Measurements from ENCODE around the gene ZMIZ2. TPM values are rescaled to one million over a fixed set of nuclear protein-coding genes. Genes with fewer than 3 reads are reported as not detected.

The ZMIZ2 gene
- total and polyA plus RNA-seq, 4 donors, result 4.4 to 11.6 (median 7.7) TPM

DNA sequence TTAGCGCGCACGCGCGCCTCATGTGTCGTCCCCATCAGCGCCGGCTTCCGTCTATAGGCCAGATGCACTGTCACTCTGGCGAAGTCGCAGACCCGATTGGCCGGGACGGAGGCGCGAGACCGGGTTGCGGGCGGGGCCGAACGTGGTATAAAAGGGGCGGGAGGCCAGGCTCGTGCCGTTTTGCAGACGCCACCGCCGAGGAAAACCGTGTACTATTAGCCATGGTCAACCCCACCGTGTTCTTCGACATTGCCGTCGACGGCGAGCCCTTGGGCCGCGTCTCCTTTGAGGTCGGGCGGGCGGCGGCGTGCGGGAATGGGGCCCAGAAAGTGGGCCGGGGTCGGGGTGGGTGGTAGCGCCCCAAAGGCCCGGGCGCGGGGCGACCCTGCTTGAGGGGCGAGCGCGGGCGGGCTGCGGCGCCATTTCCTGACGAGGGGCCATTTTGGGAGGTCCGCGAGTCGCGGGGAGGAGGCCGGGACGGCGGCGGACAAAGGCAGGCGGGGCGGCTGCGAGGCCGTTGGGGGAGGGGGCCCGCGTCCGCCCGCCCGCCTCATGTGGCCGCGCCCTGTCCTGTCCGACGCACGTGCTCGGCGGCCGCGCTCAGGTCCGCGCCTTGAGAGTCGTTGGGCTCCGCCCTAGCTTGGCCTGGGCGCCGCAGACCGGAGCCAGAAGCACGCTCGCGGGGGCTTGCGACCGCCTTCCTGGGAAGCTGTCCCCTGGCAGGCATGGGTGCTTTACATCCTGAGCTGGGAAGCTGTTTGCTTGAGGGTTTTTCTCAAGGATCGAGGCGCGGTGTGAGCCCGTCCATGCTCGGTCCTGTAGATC, 48.1 kb downstream of the ZMIZ2 start, which contains the start of gene PPIA (continued):
- no peak for TF ChIP-seq FOXA2 (IDR thresholded peaks at IDR 0.05)

DNA sequence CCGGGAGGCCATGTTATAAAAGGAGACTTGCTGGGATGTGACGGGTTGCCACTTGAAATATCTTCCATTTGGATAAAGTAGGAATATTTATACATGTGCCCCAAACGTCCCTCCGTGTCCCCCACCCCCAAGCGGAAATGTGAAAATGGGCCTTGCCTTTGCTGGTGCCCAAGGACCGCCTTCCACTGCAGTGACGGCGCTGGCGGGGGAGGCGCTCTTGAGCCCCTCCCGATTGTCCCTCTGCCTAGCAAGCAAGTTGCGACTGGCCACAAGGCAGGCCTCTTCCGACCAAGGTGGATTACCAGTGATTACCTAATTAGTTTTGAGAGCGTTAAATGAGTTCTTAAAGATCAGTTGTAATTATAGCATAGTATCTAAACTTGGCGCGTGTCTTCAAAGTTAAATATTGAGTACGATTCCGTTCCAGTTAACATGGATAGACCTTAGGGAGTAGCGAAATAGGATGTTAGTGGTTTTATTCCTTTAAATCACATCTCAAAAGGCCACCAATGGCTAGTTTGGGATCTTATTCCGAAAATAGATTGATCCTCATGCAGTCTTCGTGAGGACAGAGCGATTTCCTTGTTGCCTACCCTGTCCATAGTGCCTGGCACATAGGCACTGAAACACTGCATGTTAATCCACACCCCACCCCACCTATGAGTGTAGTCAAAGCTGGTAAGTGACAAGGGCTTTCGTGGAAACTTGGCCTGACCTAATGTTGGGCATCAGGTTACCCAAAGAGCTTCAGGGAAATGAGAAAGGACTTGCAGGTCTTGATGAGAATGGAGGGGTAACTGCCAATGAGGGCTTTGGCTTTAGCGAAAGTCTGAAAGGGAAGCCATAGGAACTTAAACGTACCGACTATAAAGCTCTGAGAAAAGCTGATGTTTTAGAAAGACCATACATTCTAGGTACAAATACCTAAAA, 48.9 kb downstream of the ZMIZ2 start:
- H3K27ac ChIP-seq (ENCODE audit: low read depth in 1 of 2, low read length in 2 of 2), result peak overlapping the region; percentile 90 to 100
- H3K4me3 ChIP-seq (ENCODE audit: low read depth in 1 of 3, low read length in 3 of 3), result peak overlapping the region; percentile 61 to 94 (median 88)
- H3K9ac ChIP-seq (ENCODE audit: low read depth in 1 of 2, low read length in 2 of 2), result peak overlapping the region; percentile 86 to 97
- H3K9me3 ChIP-seq (ENCODE audit: control insufficient read depth in 4 of 4, low read length in 3 of 4), result no peaks in the 10 kb centered on the region
- H3K27me3 ChIP-seq (ENCODE audit: control insufficient read depth in 4 of 4, insufficient read depth in 4 of 4, low read length in 3 of 4), result no peaks in the 10 kb centered on the region
- peak; percentile 84 for DNase-seq (ENCODE audit: low spot score)
- TF ChIP-seq EGR1 (IDR thresholded peaks at IDR 0.05; ENCODE audit: low read depth in 2 of 2), result no peak
- TF ChIP-seq, protein P1, sequence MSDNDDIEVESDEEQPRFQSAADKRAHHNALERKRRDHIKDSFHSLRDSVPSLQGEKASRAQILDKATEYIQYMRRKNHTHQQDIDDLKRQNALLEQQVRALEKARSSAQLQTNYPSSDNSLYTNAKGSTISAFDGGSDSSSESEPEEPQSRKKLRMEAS (IDR thresholded peaks at IDR 0.05), result peak; percentile 71
- peak; percentile 39 for TF ChIP-seq SP1 (IDR thresholded peaks at IDR 0.05)
- TF ChIP-seq FOXA1 (IDR thresholded peaks at IDR 0.05), result no peak
- TF ChIP-seq, protein P2, sequence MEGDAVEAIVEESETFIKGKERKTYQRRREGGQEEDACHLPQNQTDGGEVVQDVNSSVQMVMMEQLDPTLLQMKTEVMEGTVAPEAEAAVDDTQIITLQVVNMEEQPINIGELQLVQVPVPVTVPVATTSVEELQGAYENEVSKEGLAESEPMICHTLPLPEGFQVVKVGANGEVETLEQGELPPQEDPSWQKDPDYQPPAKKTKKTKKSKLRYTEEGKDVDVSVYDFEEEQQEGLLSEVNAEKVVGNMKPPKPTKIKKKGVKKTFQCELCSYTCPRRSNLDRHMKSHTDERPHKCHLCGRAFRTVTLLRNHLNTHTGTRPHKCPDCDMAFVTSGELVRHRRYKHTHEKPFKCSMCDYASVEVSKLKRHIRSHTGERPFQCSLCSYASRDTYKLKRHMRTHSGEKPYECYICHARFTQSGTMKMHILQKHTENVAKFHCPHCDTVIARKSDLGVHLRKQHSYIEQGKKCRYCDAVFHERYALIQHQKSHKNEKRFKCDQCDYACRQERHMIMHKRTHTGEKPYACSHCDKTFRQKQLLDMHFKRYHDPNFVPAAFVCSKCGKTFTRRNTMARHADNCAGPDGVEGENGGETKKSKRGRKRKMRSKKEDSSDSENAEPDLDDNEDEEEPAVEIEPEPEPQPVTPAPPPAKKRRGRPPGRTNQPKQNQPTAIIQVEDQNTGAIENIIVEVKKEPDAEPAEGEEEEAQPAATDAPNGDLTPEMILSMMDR (IDR thresholded peaks at IDR 0.05; ENCODE audit: low read depth, low read length, missing input control), result peak; percentile 31
- TF ChIP-seq RXRA (IDR thresholded peaks at IDR 0.05), result peak in 1 of 2 donors; percentile 34
- TF ChIP-seq, protein P3, sequence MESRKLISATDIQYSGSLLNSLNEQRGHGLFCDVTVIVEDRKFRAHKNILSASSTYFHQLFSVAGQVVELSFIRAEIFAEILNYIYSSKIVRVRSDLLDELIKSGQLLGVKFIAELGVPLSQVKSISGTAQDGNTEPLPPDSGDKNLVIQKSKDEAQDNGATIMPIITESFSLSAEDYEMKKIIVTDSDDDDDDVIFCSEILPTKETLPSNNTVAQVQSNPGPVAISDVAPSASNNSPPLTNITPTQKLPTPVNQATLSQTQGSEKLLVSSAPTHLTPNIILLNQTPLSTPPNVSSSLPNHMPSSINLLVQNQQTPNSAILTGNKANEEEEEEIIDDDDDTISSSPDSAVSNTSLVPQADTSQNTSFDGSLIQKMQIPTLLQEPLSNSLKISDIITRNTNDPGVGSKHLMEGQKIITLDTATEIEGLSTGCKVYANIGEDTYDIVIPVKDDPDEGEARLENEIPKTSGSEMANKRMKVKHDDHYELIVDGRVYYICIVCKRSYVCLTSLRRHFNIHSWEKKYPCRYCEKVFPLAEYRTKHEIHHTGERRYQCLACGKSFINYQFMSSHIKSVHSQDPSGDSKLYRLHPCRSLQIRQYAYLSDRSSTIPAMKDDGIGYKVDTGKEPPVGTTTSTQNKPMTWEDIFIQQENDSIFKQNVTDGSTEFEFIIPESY (IDR thresholded peaks at IDR 0.05), result no peak
- TF ChIP-seq, protein P4, sequence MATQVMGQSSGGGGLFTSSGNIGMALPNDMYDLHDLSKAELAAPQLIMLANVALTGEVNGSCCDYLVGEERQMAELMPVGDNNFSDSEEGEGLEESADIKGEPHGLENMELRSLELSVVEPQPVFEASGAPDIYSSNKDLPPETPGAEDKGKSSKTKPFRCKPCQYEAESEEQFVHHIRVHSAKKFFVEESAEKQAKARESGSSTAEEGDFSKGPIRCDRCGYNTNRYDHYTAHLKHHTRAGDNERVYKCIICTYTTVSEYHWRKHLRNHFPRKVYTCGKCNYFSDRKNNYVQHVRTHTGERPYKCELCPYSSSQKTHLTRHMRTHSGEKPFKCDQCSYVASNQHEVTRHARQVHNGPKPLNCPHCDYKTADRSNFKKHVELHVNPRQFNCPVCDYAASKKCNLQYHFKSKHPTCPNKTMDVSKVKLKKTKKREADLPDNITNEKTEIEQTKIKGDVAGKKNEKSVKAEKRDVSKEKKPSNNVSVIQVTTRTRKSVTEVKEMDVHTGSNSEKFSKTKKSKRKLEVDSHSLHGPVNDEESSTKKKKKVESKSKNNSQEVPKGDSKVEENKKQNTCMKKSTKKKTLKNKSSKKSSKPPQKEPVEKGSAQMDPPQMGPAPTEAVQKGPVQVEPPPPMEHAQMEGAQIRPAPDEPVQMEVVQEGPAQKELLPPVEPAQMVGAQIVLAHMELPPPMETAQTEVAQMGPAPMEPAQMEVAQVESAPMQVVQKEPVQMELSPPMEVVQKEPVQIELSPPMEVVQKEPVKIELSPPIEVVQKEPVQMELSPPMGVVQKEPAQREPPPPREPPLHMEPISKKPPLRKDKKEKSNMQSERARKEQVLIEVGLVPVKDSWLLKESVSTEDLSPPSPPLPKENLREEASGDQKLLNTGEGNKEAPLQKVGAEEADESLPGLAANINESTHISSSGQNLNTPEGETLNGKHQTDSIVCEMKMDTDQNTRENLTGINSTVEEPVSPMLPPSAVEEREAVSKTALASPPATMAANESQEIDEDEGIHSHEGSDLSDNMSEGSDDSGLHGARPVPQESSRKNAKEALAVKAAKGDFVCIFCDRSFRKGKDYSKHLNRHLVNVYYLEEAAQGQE (IDR thresholded peaks at IDR 0.05), result peak; percentile 38
- TF ChIP-seq HNF4A (conservative IDR thresholded peaks at IDR 0.05), result peak in 1 of 2 donors; percentile 14
- TF ChIP-seq RAD21 (IDR thresholded peaks at IDR 0.05), result peak; percentile 65 to 70
- TF ChIP-seq GABPA (IDR thresholded peaks at IDR 0.05 in 1 of 2, conservative IDR thresholded peaks at IDR 0.05 in 1 of 2), result peak in 1 of 2 donors; percentile 63
- peak; percentile 56 for TF ChIP-seq YY1 (IDR thresholded peaks at IDR 0.05)
- TF ChIP-seq JUND (IDR thresholded peaks at IDR 0.05), result no peak
- peak; percentile 60 for TF ChIP-seq TAF1 (conservative IDR thresholded peaks at IDR 0.05)
- WGBS, result 10% methylated on average over 26 of the region's 26 CpGs
- H3K36me3 ChIP-seq (ENCODE audit: control insufficient read depth in 4 of 4, insufficient read depth in 3 of 4, low read depth in 1 of 4, low read length in 3 of 4), result peaks cover 11 to 27% (median 23%) of the 10 kb centered on the region in 4 donors
- peaks cover 3 to 17% (median 10%) of the 10 kb centered on the region in 4 donors for H3K4me1 ChIP-seq (ENCODE audit: control insufficient read depth in 4 of 4, insufficient read depth in 4 of 4, low read length in 3 of 4)
